ENCODE data around the gene R3HDML. TPM values are rescaled to one million over a fixed set of nuclear protein-coding genes. Genes with fewer than 3 reads are reported as not detected.

The R3HDML gene
- total and polyA plus RNA-seq, 2 of the 13 experiments (the other 11 are each of a cell fraction or from before 2014, with no cell fraction given), result not detected

DNA sequence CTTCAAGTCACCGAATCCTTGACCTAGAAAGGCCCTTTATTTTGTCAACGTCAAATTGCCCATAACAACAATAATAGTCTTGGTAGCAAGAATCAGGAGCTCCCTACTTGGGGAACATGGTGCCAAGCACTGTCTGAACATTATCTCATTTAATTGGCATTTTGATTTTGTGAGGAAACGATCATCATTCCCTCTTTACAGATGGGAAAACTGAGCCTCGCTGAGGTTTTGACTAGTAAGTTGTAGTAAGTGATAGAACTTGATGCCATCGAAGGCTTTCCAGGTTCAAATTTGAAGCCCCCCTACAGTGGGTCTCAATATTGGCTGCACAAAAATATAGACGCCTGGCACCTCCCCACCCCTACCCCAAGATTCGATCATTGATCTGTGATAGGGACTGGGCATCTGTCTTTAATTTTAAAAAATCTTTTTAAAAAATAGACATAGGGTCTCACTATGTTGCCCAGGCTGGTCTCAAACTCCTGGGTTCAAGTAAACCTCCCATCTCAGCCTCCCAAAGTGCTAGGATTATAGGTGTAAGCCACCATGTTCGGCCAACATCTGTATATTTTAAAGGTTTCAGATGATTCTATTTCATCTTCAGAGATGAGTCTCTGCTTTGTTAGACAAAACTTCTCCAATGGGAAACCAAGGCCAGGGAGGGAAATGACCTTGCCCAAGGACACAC lies 55.4 kb downstream of the R3HDML start (continued):
- TF ChIP-seq TMF1 (CRISPR knock-in tag; IDR thresholded peaks at IDR 0.05; ENCODE audit: low read depth) (no peak), ELF4 (CRISPR knock-in tag; IDR thresholded peaks at IDR 0.05; ENCODE audit: borderline replicate concordance) (no peak), ZNF878 (CRISPR knock-in tag; IDR thresholded peaks at IDR 0.05) (no peak), ZNF737 (CRISPR knock-in tag; IDR thresholded peaks at IDR 0.05; ENCODE audit: borderline replicate concordance) (no peak), TCF12 (IDR thresholded peaks at IDR 0.05) (no peak), TCF12 (CRISPR knock-in tag; IDR thresholded peaks at IDR 0.05) (no peak), ZNF343 (CRISPR knock-in tag; IDR thresholded peaks at IDR 0.05) (no peak), ZNF557 (CRISPR knock-in tag; IDR thresholded peaks at IDR 0.05) (no peak), ZNF24 (IDR thresholded peaks at IDR 0.05) (no peak), ZNF232 (CRISPR knock-in tag; IDR thresholded peaks at IDR 0.05; ENCODE audit: borderline replicate concordance) (no peak), HNF4A (CRISPR knock-in tag; IDR thresholded peaks at IDR 0.05) (no peak), ATF7 (IDR thresholded peaks at IDR 0.05) (no peak), ATF7 (CRISPR knock-in tag; IDR thresholded peaks at IDR 0.05) (no peak), SAFB2 (CRISPR knock-in tag; IDR thresholded peaks at IDR 0.05; ENCODE audit: borderline replicate concordance, low read depth) (no peak), HMGXB4 (CRISPR knock-in tag; IDR thresholded peaks at IDR 0.05; ENCODE audit: borderline replicate concordance in 1 of 2, low read depth in 1 of 2) (no peak), ZEB1 (IDR thresholded peaks at IDR 0.05; ENCODE audit: insufficient replicate concordance, low read depth) (peak; percentile 5), NR2F2 (IDR thresholded peaks at IDR 0.05; ENCODE audit: borderline replicate concordance, low read depth) (0 out of 2 replicates have a peak, but pooled peaks have one; percentile 3), GABPB1 (CRISPR knock-in tag; IDR thresholded peaks at IDR 0.05) (no peak), ZNF749 (CRISPR knock-in tag; IDR thresholded peaks at IDR 0.05; ENCODE audit: borderline replicate concordance) (no peak), NONO (IDR thresholded peaks at IDR 0.05) (no peak), NONO (CRISPR knock-in tag; conservative IDR thresholded peaks at IDR 0.05) (no peak), NFKB2 (CRISPR knock-in tag; IDR thresholded peaks at IDR 0.05; ENCODE audit: borderline replicate concordance) (no peak), ZNF556 (CRISPR knock-in tag; IDR thresholded peaks at IDR 0.05; ENCODE audit: borderline replicate concordance) (no peak)
- TF ChIP-seq, protein P1, sequence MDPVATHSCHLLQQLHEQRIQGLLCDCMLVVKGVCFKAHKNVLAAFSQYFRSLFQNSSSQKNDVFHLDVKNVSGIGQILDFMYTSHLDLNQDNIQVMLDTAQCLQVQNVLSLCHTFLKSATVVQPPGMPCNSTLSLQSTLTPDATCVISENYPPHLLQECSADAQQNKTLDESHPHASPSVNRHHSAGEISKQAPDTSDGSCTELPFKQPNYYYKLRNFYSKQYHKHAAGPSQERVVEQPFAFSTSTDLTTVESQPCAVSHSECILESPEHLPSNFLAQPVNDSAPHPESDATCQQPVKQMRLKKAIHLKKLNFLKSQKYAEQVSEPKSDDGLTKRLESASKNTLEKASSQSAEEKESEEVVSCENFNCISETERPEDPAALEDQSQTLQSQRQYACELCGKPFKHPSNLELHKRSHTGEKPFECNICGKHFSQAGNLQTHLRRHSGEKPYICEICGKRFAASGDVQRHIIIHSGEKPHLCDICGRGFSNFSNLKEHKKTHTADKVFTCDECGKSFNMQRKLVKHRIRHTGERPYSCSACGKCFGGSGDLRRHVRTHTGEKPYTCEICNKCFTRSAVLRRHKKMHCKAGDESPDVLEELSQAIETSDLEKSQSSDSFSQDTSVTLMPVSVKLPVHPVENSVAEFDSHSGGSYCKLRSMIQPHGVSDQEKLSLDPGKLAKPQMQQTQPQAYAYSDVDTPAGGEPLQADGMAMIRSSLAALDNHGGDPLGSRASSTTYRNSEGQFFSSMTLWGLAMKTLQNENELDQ (CRISPR knock-in tag; IDR thresholded peaks at IDR 0.05; ENCODE audit: borderline replicate concordance), result no peak
- TF ChIP-seq, protein P2, sequence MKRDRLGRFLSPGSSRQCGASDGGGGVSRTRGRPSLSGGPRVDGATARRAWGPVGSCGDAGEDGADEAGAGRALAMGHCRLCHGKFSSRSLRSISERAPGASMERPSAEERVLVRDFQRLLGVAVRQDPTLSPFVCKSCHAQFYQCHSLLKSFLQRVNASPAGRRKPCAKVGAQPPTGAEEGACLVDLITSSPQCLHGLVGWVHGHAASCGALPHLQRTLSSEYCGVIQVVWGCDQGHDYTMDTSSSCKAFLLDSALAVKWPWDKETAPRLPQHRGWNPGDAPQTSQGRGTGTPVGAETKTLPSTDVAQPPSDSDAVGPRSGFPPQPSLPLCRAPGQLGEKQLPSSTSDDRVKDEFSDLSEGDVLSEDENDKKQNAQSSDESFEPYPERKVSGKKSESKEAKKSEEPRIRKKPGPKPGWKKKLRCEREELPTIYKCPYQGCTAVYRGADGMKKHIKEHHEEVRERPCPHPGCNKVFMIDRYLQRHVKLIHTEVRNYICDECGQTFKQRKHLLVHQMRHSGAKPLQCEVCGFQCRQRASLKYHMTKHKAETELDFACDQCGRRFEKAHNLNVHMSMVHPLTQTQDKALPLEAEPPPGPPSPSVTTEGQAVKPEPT (CRISPR knock-in tag; IDR thresholded peaks at IDR 0.05; ENCODE audit: low read depth), result no peak

Data from HepG2 (cell line).